Keratinocyte (primary cell): ENCODE results near the gene RHCG.

Source experiments
- CTCF ChIP-seq, 3 experiments: IDR thresholded peaks in 1 of 3; conservative IDR thresholded peaks in 1 of 3; optimal IDR thresholded peaks in 1 of 3; 2 replicates in 2 of 3; 3 replicates in 1 of 3; pipeline versions ENCODE3 to v1.5.1; 2011; ENCODE audit warnings: low read length in 3 of 3, mild to moderate bottlenecking in 3 of 3, moderate library complexity in 2 of 3, control low read depth in 1 of 3, inconsistent platforms in 1 of 3; ENCODE audit not compliant: insufficient read depth in 2 of 3; ENCODE audit errors: extremely low read depth in 1 of 3
- EZH2 ChIP-seq: IDR thresholded peaks from one replicate; pipeline ENCODE4 v1.6.1; 2012; ENCODE audit warnings: inconsistent platforms, mild to moderate bottlenecking, low read length, moderate library complexity

- TF ChIP-seq CTCF (optimal IDR thresholded peaks at IDR 0.05 in 1 of 3, IDR thresholded peaks at IDR 0.05 in 1 of 3, conservative IDR thresholded peaks at IDR 0.05 in 1 of 3; ENCODE audit: extremely low read depth in 1 of 3, insufficient read depth in 2 of 3, low read length in 3 of 3) = no peak
- peak; percentile 31 for TF ChIP-seq EZH2
These were observed 59.6 kb downstream of the RHCG start for GRCh38 chr15:89436560-89437311.
